Right lung (tissue), 10 donors: Measurements from ENCODE around the gene RBMY1B. TPM values are rescaled to one million over a fixed set of nuclear protein-coding genes. Genes with fewer than 3 reads are reported as not detected.
"Not testable (repeated sequence)": the region's sequence is repeated elsewhere in the genome, so short reads cannot be mapped to it uniquely, and the experiment has no call there.

Experiments
- DNase-seq, 2 donors: peaks; one replicate each; pipeline ENCODE4 v3.0.0-alpha.2; 2013
- long read RNA-seq, 8 donors: transcript quantifications; one replicate each; lab custom pipeline, GENCODE V29; 2026
- polyA plus RNA-seq, 5 donors: library from polyadenylated mRNA; unstranded; fragments of 120-200 nt; gene quantifications; one replicate each; pipeline versions ENCODE4 v1.2.1 to v1.2.3, GENCODE V29; 2013; ENCODE audit warnings: inconsistent platforms in 1 of 5, low replicate concordance in 1 of 5; ENCODE audit not compliant: insufficient read length in 5 of 5, insufficient read depth in 1 of 5

Gene RBMY1B
- not detected for polyA plus RNA-seq
- long read RNA-seq, donor 1, result 0 reads
- long read RNA-seq, donor 2, result 0 reads
- long read RNA-seq, donor 3, result 0 reads
- long read RNA-seq, donor 4, result 0 reads
- long read RNA-seq, donor 5, result 0 reads
- long read RNA-seq, donor 6, result 0 reads
- long read RNA-seq, donor 7, result 0 reads
- long read RNA-seq, donor 8, result 0 reads

DNA sequence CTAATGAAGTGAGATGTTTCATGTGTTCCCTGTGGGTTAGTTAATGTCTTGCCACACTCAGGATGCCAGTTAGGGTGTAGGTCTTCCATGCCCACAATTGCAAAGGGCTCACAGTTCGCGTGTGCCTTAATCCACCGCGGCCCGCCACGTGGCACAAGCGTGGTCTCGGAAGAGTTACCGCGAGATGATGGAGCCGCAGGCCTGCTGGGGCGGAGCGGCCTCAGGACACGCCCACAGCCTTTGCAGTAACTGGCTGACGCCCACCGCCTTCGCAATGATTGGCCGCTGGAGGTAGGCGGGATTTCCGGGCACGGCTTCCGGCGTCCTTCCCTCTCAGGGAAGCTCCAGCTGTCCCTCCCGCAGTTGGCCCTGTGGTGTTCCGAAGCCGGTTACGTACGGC, at the start of gene RBMY1B:
Gene RBMY1B (plus strand): TSS at position 301 of the 400 bp plus-strand sequence. CDS start 2,013 bp downstream, outside the sequence.
- not testable (repeated sequence) for DNase-seq

DNA sequence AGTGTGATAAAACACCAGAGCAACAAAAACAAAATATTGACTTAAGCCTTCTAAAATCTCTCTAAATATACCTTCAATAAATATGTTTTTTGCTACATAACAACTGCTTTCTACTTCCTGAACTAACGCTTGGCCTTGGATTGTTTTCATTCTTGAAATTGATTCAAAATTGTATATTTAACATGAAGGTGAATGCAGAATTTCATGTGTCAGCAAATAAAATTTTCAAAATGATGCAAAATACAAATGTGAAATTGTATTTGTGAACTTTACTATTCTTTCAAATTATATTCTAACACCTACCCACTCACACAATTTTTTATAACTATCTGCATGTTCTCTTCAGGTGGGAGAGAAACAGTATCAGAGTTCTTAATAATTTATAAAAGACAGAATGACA, 48.2 kb upstream of the RBMY1B start:
- DNase-seq, result not testable (repeated sequence)

DNA sequence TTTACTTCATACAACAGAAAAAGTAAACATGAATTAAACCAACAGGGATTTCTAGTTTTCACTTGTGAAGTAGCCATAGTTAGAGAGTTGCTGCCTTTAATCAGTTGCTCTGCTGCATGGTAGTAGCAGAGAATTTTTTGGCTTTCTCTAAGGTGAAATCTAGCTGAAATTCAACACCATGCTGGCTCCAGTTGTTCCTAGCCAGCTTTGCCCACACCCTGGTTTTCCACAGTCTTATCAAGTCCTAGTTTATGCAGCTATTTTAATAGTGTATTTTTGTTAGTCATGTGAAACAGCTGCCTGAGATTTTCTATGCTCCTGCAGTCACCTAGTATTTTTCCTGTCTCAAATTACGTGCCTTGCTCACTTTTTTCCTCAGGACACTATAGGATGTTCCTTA, 28.2 kb upstream of the RBMY1B start:
- DNase-seq, result no peak

DNA sequence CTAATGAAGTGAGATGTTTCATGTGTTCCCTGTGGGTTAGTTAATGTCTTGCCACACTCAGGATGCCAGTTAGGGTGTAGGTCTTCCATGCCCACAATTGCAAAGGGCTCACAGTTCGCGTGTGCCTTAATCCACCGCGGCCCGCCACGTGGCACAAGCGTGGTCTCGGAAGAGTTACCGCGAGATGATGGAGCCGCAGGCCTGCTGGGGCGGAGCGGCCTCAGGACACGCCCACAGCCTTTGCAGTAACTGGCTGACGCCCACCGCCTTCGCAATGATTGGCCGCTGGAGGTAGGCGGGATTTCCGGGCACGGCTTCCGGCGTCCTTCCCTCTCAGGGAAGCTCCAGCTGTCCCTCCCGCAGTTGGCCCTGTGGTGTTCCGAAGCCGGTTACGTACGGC, 23.4 kb downstream of the RBMY1B start, which contains the start of gene RBMY1A1:
Gene RBMY1A1 (plus strand): TSS at position 301 of the 400 bp plus-strand sequence. CDS start 2,013 bp downstream, outside the sequence.
- not testable (repeated sequence) for DNase-seq

DNA sequence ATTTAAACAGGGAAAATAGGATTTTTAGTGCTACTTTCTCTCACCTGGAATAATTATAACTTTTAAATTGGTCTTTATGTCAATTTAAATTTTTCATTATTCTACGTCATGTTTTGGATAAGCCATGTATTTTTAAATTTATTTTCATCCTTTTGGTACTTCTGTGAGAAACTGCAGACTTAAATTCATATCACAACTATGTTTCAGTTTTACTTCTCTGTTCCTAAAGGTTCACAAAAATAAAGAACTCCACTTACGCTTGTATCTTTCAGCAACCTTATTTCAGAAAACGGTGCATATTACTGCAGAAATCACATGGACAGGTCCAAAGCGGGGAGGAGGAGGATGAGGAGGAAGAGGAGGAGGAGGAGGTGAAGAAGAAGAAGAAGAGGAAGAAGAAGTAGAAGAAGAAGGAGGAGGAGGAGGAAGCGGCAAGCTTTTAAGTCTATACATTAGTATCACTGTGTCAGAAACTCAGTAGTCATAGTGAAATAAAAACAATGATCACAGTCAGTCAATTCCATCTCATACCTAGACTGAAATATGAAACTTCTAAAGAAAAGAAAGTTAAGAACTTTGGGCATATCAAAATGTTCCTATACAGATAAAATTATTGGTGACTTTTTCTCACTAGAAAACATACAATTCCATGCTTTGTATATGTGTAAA, 48.3 kb downstream of the RBMY1B start:
- DNase-seq, result not testable (repeated sequence)

Other genes starting within 250 kb of the RBMY1B start
- gene RBMY1A1, start 23.5 kb downstream of the RBMY1B start, polyA plus RNA-seq, result not detected